OCI-LY7 (cell line): Measurements from ENCODE around the gene STOML3.

ENCODE experiments used
- CTCF ChIP-seq: fragments of 200-600 bp; sonication (generic); conservative IDR thresholded peaks from 2 replicates; pipeline ENCODE4 v1.5.1; 2014; ENCODE audit warnings: mild to moderate bottlenecking, antibody characterized with exemption, low read length, moderate library complexity, mixed read lengths
- EZH2phosphoT487 ChIP-seq: fragments of 200-600 bp; sonication (generic); IDR thresholded peaks from 2 replicates; pipeline ENCODE4 v1.6.1; 2018; ENCODE audit warnings: low read depth, borderline replicate concordance, mild to moderate bottlenecking, mixed run types, antibody characterized with exemption, low read length, moderate library complexity, mixed read lengths

- no peak for TF ChIP-seq CTCF
- no peak for TF ChIP-seq EZH2phosphoT487
Observed at GRCh38 chr13:39035799-39036198, 45.2 kb upstream of the STOML3 start.
